ENCODE measurements around the gene VAMP1. TPM values are rescaled to one million over a fixed set of nuclear protein-coding genes. Genes with fewer than 3 reads are reported as not detected.

Gene VAMP1
- total and polyA plus RNA-seq, 9 of the 15 experiments (the other 6 are each of a cell fraction or from before 2014, with no cell fraction given): 0.76 to 13.2 (median 4.2) TPM

- TF ChIP-seq ZMIZ1 (IDR thresholded peaks at IDR 0.05; ENCODE audit: low read depth in 2 of 2, low read length in 2 of 2): peak in 1 of 2 experiments; percentile 39; a peak in 1 of 4 replicates
- TF ChIP-seq NFYB (IDR thresholded peaks at IDR 0.05; ENCODE audit: extremely low read depth, insufficient read length): peak; percentile 38
- TF ChIP-seq HLTF (IDR thresholded peaks at IDR 0.05): no peak
- TF ChIP-seq CUX1 (CRISPR knock-in tag; IDR thresholded peaks at IDR 0.05): no peak
- TF ChIP-seq CBFA2T3 (IDR thresholded peaks at IDR 0.05): no peak
- TF ChIP-seq ATF7 (IDR thresholded peaks at IDR 0.05): peak; percentile 57; the same call in 1 of the 2 replicates
- TF ChIP-seq RFX1 (IDR thresholded peaks at IDR 0.05): peak; percentile 92
- TF ChIP-seq ZNF655 (CRISPR knock-in tag; IDR thresholded peaks at IDR 0.05): no peak
- no peak for TF ChIP-seq DLX4 (CRISPR knock-in tag; IDR thresholded peaks at IDR 0.05)
- TF ChIP-seq ZNF217 (CRISPR knock-in tag; IDR thresholded peaks at IDR 0.05): no peak
- no peak for TF ChIP-seq KAT8 (IDR thresholded peaks at IDR 0.05; ENCODE audit: low read depth)
- peak; percentile 67 for TF ChIP-seq ZFX (CRISPR knock-in tag; IDR thresholded peaks at IDR 0.05)
- TF ChIP-seq EGR1 (conservative IDR thresholded peaks at IDR 0.05): no peak
- TF ChIP-seq ZNF668 (CRISPR knock-in tag; IDR thresholded peaks at IDR 0.05): no peak
- TF ChIP-seq SIN3B (IDR thresholded peaks at IDR 0.05; ENCODE audit: low read depth): no peak
- no peak for TF ChIP-seq ZNF395 (CRISPR knock-in tag; IDR thresholded peaks at IDR 0.05)
Measured at GRCh38 chr12:6470375-6471163, at the start of gene VAMP1 (continued).
